Measurements from ENCODE around the gene CCDC149.

DNA sequence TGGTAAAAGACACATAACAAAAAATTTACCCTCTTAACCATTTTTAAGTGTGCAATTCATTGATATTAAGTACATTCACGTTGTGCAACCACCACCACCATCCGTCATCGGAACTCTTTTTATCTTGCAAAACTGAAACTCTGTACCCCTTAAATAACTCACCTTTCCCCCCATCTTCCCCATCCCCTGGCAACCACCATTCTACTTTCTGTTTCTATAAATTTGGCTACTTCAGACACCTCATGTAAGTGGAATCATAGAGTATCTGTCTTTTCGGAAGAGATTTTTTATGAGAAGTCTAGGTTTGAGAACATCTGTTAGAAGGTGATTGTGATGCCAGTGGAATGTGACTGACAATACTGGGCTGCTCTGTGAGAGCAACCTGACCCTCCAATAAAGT is 39.8 kb upstream of the CCDC149 start:
- TF ChIP-seq, protein P1, sequence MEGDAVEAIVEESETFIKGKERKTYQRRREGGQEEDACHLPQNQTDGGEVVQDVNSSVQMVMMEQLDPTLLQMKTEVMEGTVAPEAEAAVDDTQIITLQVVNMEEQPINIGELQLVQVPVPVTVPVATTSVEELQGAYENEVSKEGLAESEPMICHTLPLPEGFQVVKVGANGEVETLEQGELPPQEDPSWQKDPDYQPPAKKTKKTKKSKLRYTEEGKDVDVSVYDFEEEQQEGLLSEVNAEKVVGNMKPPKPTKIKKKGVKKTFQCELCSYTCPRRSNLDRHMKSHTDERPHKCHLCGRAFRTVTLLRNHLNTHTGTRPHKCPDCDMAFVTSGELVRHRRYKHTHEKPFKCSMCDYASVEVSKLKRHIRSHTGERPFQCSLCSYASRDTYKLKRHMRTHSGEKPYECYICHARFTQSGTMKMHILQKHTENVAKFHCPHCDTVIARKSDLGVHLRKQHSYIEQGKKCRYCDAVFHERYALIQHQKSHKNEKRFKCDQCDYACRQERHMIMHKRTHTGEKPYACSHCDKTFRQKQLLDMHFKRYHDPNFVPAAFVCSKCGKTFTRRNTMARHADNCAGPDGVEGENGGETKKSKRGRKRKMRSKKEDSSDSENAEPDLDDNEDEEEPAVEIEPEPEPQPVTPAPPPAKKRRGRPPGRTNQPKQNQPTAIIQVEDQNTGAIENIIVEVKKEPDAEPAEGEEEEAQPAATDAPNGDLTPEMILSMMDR (IDR thresholded peaks at IDR 0.05; ENCODE audit: insufficient read depth, low read length, poor library complexity, severe bottlenecking), result no peak
- TF ChIP-seq EZH2phosphoT487 (conservative IDR thresholded peaks at IDR 0.05; ENCODE audit: low read length), result no peak

Measured in SU-DHL-6 (cell line).